HL-60 (cell line): ENCODE measurements around the gene LRRC7.

Experiments
- CTCF ChIP-seq: IDR thresholded peaks from one replicate; pipeline ENCODE4 v1.5.1; 2011; ENCODE audit warnings: low read length, control low read depth, inconsistent platforms; ENCODE audit not compliant: insufficient read depth
- POLR2AphosphoS5 ChIP-seq: IDR thresholded peaks from 2 replicates; pipeline ENCODE4 v1.6.1; 2012; ENCODE audit warnings: low read depth
- TF ChIP-seq, protein P1 (sequence below): IDR thresholded peaks from 2 replicates; pipeline ENCODE4 v1.6.1; 2012; ENCODE audit warnings: low read depth; ENCODE audit not compliant: insufficient replicate concordance

DNA sequence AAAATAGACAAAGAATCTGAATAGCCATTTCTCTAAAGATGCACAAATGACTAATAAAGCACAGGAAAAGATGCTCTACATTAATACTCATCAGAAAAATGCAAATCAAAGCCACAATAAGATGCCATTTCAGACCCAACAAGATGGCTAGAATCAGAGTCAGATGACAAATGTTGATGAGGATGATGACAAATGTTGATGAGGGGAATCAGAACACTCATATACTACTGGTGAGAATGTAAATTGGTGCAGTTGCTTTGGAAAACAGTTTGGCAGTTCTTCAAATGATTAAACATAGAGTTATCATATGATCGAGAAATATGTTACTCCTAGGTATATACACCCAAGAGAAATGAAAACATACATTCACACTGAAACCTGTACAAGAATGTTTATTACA, 603.8 kb downstream of the LRRC7 start:
- TF ChIP-seq POLR2AphosphoS5 (no peak), CTCF (no peak)
- TF ChIP-seq, protein P1, sequence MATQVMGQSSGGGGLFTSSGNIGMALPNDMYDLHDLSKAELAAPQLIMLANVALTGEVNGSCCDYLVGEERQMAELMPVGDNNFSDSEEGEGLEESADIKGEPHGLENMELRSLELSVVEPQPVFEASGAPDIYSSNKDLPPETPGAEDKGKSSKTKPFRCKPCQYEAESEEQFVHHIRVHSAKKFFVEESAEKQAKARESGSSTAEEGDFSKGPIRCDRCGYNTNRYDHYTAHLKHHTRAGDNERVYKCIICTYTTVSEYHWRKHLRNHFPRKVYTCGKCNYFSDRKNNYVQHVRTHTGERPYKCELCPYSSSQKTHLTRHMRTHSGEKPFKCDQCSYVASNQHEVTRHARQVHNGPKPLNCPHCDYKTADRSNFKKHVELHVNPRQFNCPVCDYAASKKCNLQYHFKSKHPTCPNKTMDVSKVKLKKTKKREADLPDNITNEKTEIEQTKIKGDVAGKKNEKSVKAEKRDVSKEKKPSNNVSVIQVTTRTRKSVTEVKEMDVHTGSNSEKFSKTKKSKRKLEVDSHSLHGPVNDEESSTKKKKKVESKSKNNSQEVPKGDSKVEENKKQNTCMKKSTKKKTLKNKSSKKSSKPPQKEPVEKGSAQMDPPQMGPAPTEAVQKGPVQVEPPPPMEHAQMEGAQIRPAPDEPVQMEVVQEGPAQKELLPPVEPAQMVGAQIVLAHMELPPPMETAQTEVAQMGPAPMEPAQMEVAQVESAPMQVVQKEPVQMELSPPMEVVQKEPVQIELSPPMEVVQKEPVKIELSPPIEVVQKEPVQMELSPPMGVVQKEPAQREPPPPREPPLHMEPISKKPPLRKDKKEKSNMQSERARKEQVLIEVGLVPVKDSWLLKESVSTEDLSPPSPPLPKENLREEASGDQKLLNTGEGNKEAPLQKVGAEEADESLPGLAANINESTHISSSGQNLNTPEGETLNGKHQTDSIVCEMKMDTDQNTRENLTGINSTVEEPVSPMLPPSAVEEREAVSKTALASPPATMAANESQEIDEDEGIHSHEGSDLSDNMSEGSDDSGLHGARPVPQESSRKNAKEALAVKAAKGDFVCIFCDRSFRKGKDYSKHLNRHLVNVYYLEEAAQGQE = no peak
